ENCODE measurements around the gene SYT2. TPM values are rescaled to one million over a fixed set of nuclear protein-coding genes. Genes with fewer than 3 reads are reported as not detected.

Gene SYT2
- total and polyA plus RNA-seq, 2 experiments from 2014 or later: 0.03 to 0.68 TPM

GRCh38 chr1:202591515-202591914 is 118.7 kb downstream of the SYT2 start:
- TF ChIP-seq CTCF (IDR thresholded peaks at IDR 0.05; ENCODE audit: low read depth, low read length): no peak
- Histone ChIP-seq H3K27ac (no peak overlapping the region), H3K4me1 (ENCODE audit: low read depth) (no peaks in the 10 kb centered on the region), H3K36me3 (peaks cover 14% of the 10 kb centered on the region), H3K27me3 (no peaks in the 10 kb centered on the region), H3K9me3 (ENCODE audit: low read depth) (no peaks in the 10 kb centered on the region), H3K4me3 (no peak overlapping the region)
- no peak for DNase-seq (ENCODE audit: low read depth in 1 of 2, low spot score in 1 of 2)

DNA sequence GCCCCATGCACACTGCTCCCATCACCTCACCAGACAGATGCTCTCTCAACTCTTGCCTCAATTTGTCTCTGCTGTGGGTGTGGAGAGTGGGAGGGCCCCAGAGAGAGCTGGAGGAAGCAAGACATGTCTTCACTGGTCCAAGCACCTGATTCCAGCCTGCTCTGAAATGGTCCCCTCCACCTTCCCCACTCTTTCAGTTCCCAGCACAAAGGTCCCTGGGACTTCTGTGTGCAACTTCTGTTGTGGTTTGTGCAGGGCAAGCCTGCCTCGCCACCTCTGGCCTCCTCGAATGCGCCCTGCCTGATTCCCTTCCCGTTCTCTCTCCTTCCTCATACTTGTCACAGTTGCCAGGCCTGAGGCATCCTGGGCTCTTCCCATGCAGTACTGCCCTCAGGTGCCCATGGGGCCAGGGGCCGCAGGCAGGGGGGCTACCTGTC is 119.3 kb downstream of the SYT2 start:
- Histone ChIP-seq H3K36me3 (peaks cover 14% of the 10 kb centered on the region), H3K9me3 (ENCODE audit: low read depth) (no peaks in the 10 kb centered on the region), H3K27ac (no peak overlapping the region), H3K4me3 (no peak overlapping the region), H3K4me1 (ENCODE audit: low read depth) (no peaks in the 10 kb centered on the region), H3K27me3 (no peaks in the 10 kb centered on the region)
- DNase-seq (ENCODE audit: low read depth in 1 of 2, low spot score in 1 of 2): no peak
- no peak for TF ChIP-seq CTCF (IDR thresholded peaks at IDR 0.05; ENCODE audit: low read depth, low read length)

DNA sequence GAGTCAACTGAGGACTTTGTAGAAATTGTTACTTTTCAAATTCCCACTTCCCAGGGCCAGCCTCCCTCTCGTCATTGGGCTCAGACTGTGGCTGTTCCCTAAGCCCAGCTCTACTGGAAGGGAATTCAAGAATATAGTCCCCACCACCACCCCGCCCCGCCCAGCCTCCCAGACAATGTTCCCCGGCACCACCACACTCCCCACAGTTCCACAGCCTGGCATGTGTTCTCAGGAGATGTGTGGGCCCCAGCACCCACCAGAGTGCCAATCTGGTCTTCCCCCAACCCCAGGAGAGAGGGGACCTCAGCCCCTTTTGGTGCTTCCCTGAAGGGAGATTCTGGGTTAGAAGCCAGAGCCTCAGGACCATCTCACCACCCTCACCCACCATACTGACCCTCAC is 120.1 kb downstream of the SYT2 start:
- Histone ChIP-seq H3K4me3 (no peak overlapping the region), H3K36me3 (peaks cover 14% of the 10 kb centered on the region), H3K9me3 (ENCODE audit: low read depth) (no peaks in the 10 kb centered on the region), H3K4me1 (ENCODE audit: low read depth) (no peaks in the 10 kb centered on the region), H3K27me3 (no peaks in the 10 kb centered on the region), H3K27ac (peak overlapping the region; percentile 78)
- DNase-seq (ENCODE audit: low read depth in 1 of 2, low spot score in 1 of 2): no peak
- TF ChIP-seq CTCF (IDR thresholded peaks at IDR 0.05; ENCODE audit: low read depth, low read length): no peak

DNA sequence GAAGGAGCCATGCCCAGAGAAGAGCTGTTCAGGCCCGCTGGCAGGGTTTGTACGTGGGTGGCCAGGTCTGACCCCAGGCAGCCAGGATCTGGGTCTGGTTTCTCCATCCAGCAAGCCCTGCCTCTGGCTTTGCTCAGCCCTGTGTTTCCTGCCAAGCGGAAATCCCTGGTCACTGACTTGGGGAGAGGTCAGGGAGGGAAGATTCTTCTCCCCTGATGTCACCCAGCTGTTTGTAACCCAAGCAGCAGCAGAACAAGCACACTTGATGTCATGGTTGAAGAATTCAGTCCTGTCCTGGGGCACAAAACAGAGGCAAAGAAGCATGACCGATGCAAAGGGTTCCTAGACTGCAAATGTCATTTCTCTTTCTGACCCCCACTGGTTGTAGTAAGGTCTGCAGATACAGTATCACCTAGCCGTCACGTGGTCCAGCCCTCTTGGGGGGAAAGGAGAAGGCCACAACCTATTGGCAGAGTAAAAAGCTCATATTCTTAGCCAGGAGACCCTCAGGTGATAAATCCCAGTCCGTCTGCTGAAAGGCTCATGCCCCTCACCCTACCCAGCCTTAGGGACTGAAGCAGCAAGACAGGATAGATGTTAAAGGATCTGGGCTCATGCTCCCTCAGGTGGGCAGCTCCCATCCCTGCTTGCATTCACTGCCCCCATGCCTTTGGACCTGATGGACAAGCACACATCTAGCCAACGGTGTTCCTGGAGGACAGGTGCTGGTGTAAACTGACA is 120.9 kb downstream of the SYT2 start:
- peak; percentile 33 to 99 for DNase-seq (ENCODE audit: low read depth in 1 of 2, low spot score in 1 of 2)
- no peaks in the 10 kb centered on the region for H3K9me3 ChIP-seq (ENCODE audit: low read depth)
- no peaks in the 10 kb centered on the region for H3K27me3 ChIP-seq
- no peak overlapping the region for H3K4me3 ChIP-seq
- H3K4me1 ChIP-seq (ENCODE audit: low read depth): no peaks in the 10 kb centered on the region
- TF ChIP-seq CTCF (IDR thresholded peaks at IDR 0.05; ENCODE audit: low read depth, low read length): no peak
- peaks cover 18% of the 10 kb centered on the region for H3K36me3 ChIP-seq
- H3K27ac ChIP-seq: peak overlapping the region; percentile 78

- Histone ChIP-seq H3K4me1 (ENCODE audit: low read depth) (no peaks in the 10 kb centered on the region), H3K36me3 (peaks cover 16% of the 10 kb centered on the region), H3K9me3 (ENCODE audit: low read depth) (no peaks in the 10 kb centered on the region), H3K27ac (peak overlapping the region; percentile 78), H3K27me3 (no peaks in the 10 kb centered on the region), H3K4me3 (no peak overlapping the region)
- peak in 1 of 2 donors; percentile 13 for DNase-seq (ENCODE audit: low read depth in 1 of 2, low spot score in 1 of 2)
- TF ChIP-seq CTCF (IDR thresholded peaks at IDR 0.05; ENCODE audit: low read depth, low read length): no peak
Measured at GRCh38 chr1:202588503-202589189, 121.6 kb downstream of the SYT2 start.
